HL-60/S4 treated with phorbol 12-myristate 13-acetate at 8.2 ng/mL for 4 days and 3 days (cell line): ENCODE results near the gene RNF40.

Experiments used
- in situ Hi-C: fragments of 300-500 bp; cut with MboI; formaldehyde crosslinking; loops from 2 replicates; pipeline ENCODE4 v1.15.0; 2022; ENCODE audit warnings: low sequenced_read_pairs

Gene RNF40

GRCh38 chr16:30761427-30761927 lies 645 bp upstream of the RNF40 start:
- in situ Hi-C loops: no loop called here

DNA sequence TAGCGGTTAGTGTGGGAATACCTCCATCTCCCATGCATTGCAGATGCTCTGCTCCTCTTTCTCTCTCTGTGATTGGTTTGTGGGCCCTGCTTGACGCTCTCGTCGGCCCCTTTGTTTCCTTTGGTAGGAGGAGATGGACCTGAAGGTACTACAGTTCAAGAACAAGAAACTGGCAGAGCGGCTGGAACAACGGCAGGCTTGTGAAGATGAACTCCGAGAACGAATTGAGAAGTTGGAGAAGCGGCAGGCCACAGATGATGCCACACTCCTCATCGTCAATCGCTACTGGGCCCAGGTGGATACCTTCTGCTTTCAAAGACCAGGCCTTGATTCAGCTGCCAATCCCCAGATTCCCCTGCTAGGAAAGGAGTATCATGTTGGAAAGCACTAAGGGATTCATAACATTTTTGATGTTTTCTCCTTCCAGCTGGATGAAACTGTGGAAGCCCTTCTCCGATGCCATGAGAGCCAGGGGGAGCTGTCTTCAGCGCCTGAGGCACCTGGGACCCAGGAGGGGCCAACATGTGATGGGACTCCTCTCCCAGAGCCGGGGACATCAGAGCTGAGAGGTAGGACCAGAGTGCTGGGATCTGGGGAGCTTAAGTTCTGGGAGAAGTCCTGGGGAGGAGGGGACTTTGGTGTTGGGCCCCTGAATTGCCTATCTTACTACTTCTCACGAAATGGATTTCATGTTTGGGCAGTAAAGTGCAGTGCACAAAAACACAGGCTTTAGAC lies 1.0 kb downstream of the RNF40 start:
- in situ Hi-C loops: no loop called here

DNA sequence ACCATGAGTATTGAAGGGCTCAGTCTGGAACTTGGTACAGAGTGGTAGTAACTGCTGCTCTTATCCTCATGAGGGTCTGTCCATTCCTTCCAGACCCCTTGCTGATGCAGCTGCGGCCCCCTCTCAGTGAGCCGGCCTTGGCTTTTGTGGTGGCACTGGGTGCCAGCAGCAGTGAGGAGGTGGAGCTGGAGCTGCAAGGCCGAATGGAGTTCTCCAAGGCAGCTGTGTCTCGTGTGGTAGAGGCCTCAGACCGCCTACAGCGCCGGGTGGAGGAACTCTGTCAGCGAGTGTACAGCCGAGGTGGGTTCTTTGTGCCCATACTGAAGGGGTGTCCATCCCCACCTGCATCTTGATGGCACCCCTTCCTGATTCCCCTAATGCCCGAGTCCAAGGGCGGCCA lies 2.0 kb downstream of the RNF40 start:
- in situ Hi-C loops: no loop called here

DNA sequence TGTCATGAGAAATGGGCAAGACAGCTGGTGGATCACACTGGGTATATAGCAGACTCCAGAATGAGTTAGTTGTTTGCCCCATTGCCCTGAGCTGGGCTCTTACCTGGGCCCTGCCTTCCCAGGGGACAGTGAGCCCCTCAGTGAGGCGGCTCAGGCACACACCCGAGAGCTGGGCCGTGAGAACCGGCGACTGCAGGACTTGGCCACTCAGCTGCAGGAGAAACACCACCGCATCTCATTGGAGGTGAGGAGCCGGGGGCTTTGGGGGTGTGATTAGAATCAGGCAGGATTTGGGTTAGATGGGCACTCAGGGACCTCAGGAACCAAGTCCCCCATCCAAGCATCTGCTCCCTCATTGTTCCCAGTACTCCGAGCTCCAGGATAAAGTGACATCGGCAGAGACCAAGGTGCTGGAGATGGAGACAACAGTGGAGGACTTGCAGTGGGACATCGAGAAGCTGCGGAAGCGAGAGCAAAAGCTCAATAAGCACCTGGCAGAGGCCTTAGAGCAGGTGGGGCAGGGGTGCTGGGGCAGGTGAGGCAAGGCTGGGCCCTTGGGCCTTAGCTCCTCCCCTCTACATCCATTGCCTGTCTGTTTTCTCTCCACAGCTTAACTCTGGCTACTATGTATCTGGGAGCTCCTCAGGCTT lies 2.8 kb downstream of the RNF40 start:
- in situ Hi-C loops: no loop called here

- in situ Hi-C loops: no loop called here
Measured at GRCh38 chr16:30766206-30766932, 4.2 kb downstream of the RNF40 start.

GRCh38 chr16:30766933-30767284 lies 4.8 kb downstream of the RNF40 start:
- in situ Hi-C loops: no loop called here

DNA sequence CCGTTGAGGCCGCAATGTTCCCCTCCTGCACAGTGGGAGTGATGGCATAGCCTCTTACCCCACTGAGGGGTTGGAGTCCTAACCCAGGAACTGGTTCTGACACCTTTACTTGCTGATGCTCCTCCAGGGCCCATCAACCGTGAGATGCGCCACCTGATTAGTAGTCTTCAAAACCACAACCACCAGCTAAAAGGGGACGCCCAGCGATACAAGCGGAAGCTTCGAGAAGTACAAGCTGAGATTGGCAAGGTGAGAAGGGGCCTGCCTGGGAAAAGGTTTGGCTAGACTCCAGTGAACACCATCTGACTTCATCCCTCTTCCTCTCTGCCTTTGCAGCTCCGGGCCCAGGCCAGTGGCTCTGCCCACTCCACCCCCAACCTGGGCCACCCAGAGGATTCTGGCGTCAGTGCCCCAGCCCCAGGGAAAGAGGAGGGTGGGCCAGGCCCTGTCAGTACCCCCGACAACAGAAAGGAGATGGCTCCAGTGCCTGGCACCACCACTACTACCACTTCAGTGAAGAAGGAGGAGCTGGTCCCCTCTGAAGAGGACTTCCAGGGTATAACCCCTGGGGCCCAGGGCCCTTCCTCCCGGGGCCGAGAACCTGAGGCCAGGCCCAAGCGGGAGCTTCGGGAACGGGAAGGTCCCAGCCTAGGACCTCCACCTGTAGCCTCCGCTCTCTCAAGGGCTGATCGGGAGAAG lies 5.8 kb downstream of the RNF40 start:
- in situ Hi-C loops: no loop called here

DNA sequence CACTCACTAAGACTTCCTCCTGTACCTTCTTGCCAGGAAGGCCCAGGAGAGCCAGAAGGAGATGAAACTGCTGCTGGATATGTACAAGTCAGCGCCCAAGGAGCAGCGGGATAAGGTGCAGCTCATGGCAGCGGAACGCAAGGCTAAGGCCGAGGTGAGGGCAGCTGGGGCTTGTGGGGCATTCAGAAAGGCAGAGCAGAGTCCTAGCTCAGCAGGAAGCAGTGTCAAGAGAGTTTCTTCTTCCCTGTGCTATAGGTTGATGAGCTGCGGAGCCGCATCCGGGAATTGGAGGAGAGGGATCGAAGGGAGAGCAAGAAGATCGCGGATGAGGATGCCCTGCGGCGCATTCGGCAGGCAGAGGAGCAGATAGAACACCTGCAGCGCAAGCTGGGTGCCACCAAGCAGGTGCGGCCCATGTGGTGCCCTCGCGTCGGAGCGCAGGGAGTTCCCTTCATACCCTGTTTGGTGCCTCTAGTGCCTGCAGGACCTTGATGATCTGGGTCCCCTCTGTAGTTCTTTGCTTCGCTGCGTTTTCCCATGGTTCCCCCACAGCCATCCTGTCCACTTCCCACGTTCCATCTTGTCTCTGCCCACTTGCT lies 6.6 kb downstream of the RNF40 start:
- in situ Hi-C loops: no loop called here

DNA sequence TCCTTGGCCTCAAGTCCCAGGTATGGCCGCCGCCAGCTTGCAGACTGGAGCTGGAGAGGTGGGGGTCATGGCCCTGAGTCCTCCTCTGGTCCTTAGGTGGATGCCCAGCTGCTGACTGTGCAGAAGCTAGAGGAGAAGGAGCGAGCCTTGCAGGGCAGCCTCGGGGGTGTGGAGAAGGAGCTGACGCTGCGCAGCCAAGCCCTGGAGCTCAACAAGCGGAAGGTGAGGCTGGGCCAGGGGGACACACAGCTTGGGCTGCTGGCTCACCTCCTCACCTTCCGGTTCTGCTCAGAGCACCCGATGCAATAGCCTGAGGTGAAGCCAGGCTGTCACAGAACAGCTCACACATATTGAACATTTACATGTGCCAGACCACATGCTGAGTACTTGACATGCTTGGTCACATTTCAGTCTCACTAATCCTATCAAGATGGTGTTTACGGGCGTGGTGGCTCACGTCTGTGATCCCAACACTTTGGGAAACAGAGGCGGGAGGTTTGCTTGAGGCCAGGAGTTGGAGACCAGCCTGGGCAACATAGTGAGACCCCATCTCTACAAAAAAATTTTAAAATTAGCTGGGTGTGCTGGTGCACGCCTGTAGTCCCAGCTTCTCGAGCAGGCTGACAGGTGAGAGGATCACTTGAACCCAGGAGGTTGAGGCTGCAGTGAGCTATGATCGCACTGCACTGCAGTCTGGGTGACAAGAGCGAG lies 7.4 kb downstream of the RNF40 start:
- in situ Hi-C loops: no loop called here

GRCh38 chr16:30771726-30772125 lies 9.6 kb downstream of the RNF40 start:
- in situ Hi-C loops: no loop called here

DNA sequence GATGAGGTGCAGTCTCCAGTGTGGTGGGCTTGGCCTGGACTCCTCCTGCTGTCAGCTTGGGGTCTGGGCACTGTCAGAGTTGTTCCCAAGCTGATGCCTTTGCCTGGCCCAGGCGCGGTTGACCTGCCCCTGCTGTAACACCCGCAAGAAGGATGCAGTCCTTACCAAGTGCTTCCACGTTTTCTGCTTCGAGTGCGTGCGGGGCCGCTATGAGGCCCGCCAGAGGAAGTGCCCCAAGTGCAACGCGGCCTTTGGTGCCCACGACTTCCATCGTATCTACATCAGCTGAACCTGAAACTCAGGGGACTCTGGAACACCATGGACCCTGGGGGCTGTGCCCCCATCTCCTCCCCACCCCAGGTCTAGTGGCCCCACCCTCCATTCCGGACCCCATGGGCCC lies 11.7 kb downstream of the RNF40 start:
- in situ Hi-C loops: no loop called here

DNA sequence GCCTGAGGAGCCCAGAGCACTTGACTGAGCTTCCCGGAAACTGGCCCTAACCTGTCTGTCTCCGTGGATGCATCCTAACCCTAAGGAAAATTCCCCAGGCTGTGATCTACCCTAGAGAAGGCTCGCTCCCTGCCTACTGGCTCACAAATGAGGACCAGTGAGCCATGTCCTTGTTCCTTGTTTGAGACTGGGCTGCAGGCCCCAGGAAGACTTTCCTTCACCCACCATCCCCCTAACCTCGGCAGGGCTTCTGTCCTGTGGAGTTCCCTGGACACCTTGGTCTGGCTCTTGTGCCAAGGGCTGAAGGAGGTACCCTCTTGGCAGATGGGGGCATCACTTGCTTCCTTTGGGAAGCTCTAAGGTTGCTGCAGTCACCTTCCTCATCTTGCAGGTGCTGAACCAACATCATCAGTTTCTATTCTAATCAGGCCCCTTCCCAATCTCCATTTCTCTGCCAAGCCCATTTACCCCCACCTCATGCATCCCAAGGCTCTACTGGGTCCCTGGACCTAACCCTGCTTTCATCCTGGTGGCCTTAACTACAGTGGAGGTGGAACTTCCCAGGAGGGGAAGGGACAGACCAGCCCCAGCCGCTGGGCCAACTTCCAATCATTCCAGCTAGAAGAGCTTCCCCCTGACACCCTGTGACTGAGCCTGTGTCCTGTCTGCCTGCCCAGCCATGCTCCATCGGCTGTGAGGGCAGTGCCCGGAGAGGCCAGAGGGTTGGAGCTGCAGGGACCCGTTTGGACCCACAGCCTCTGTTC lies 12.4 kb downstream of the RNF40 start:
- in situ Hi-C loops: no loop called here

DNA sequence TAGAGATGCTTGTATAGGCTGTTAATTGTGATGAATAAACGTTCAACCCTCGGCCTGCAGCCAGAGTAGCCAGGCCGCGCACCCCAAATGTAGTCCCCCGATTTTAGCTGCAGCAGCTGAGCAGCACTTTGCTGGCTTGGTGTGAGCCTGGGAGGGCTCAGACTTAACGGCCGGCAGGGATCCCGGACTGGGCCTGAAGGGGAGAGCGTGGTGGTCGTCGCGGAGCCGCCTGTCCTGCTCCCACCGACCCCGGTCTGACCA lies 12.9 kb downstream of the RNF40 start:
- in situ Hi-C loops: no loop called here

DNA sequence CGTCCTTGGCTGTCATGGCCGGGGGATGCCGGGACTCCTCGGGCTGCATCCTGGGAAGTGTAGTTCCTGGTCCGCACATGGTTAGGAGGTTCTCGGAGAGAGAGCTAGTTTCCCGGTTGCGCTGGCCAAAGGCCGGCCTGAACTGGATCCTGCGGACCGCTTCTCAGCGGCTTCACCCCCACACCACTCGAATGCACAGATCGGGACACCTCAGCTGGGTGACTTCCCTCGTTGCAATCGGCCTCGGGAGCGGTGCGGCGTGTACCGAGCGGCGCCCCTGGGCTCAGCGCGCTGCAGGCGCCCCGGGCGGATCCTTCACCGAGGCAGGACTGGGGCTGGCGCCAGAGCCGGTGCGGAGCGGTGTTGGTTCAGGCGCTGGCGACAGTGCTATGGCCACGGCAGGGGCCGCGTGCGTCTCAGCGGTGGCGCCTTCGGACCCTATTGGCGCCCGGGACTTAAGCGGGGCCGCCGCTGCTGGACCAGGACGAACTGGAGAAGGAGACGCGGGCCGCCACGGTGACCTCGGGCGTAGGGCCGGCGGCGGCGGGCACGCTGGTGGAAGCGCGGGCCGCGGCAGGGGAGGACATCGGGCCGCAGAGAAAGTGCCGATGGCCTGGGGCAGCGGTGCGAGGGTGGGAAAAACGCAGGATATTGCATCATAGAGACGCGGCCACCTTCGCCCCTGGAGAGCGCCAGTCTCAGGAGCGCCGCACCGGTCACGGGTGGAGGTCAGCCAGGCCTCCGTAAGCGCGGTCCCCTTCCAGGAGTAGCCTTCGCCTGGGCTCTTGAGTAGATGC lies 13.5 kb downstream of the RNF40 start:
- in situ Hi-C loops: no loop called here

GRCh38 chr16:30777591-30778297 lies 15.6 kb downstream of the RNF40 start:
- in situ Hi-C loops: no loop called here

- in situ Hi-C loops: no loop called here
Measured at GRCh38 chr16:30778549-30779244, 16.6 kb downstream of the RNF40 start.

- in situ Hi-C loops: no loop called here
Measured at GRCh38 chr16:30779596-30779995, 17.5 kb downstream of the RNF40 start.

- in situ Hi-C loops: no loop called here
Measured at GRCh38 chr16:30780021-30780420, 17.9 kb downstream of the RNF40 start.
